ENCODE measurements around the gene SLC8A3.

SLC8A3 gene

GRCh38 chr14:70011708-70012107 is 177.0 kb downstream of the SLC8A3 start:
- no peak for TF ChIP-seq CTCF (IDR thresholded peaks at IDR 0.05; ENCODE audit: low read length)
- TF ChIP-seq EZH2 (IDR thresholded peaks at IDR 0.05; ENCODE audit: borderline replicate concordance, low read length): no peak
- no peaks in the 10 kb centered on the region for H3K9me2 ChIP-seq (ENCODE audit: low read depth, low read length)
- no peaks in the 10 kb centered on the region for H3K9me3 ChIP-seq (ENCODE audit: low read length)
- H3K27ac ChIP-seq (ENCODE audit: low read depth, low read length, poor library complexity, severe bottlenecking): no peak overlapping the region
- H2AFZ ChIP-seq (ENCODE audit: low read length): no peak overlapping the region
- no peaks in the 10 kb centered on the region for H3K79me2 ChIP-seq (ENCODE audit: insufficient read depth, low read length)
- H3K4me2 ChIP-seq (ENCODE audit: low read length): no peak overlapping the region
- no peak overlapping the region for H3K4me3 ChIP-seq (ENCODE audit: low read depth, low read length, poor library complexity, severe bottlenecking)
- no peaks in the 10 kb centered on the region for H3K27me3 ChIP-seq (ENCODE audit: insufficient read depth, low read length)
- H3K9ac ChIP-seq (ENCODE audit: low read length): no peak overlapping the region
- H3K36me3 ChIP-seq (ENCODE audit: insufficient read depth, low read length): no peaks in the 10 kb centered on the region
- no peaks in the 10 kb centered on the region for H4K20me1 ChIP-seq (ENCODE audit: insufficient read depth, low read length)
- no peaks in the 10 kb centered on the region for H3F3A ChIP-seq (ENCODE audit: insufficient read depth, low read length)
- no peaks in the 10 kb centered on the region for H3K4me1 ChIP-seq (ENCODE audit: insufficient read depth, low read length, severe bottlenecking)

- no peaks in the 10 kb centered on the region for H3K4me1 ChIP-seq (ENCODE audit: insufficient read depth, low read length, severe bottlenecking)
- no peaks in the 10 kb centered on the region for H3K36me3 ChIP-seq (ENCODE audit: insufficient read depth, low read length)
- H2AFZ ChIP-seq (ENCODE audit: low read length): no peak overlapping the region
- no peaks in the 10 kb centered on the region for H3F3A ChIP-seq (ENCODE audit: insufficient read depth, low read length)
- TF ChIP-seq EZH2 (IDR thresholded peaks at IDR 0.05; ENCODE audit: borderline replicate concordance, low read length) (no peak), CTCF (IDR thresholded peaks at IDR 0.05; ENCODE audit: low read length) (no peak)
- H3K9me2 ChIP-seq (ENCODE audit: low read depth, low read length): no peaks in the 10 kb centered on the region
- no peaks in the 10 kb centered on the region for H3K79me2 ChIP-seq (ENCODE audit: insufficient read depth, low read length)
- no peaks in the 10 kb centered on the region for H4K20me1 ChIP-seq (ENCODE audit: insufficient read depth, low read length)
- no peaks in the 10 kb centered on the region for H3K9me3 ChIP-seq (ENCODE audit: low read length)
- H3K27me3 ChIP-seq (ENCODE audit: insufficient read depth, low read length): no peaks in the 10 kb centered on the region
- H3K4me2 ChIP-seq (ENCODE audit: low read length): no peak overlapping the region
- no peak overlapping the region for H3K9ac ChIP-seq (ENCODE audit: low read length)
- H3K27ac ChIP-seq (ENCODE audit: low read depth, low read length, poor library complexity, severe bottlenecking): no peak overlapping the region
- no peak overlapping the region for H3K4me3 ChIP-seq (ENCODE audit: low read depth, low read length, poor library complexity, severe bottlenecking)
Observed at GRCh38 chr14:70011098-70011497, 177.7 kb downstream of the SLC8A3 start.

- Histone ChIP-seq H3K9me2 (ENCODE audit: low read depth, low read length) (no peaks in the 10 kb centered on the region), H3K27me3 (ENCODE audit: insufficient read depth, low read length) (no peaks in the 10 kb centered on the region), H2AFZ (ENCODE audit: low read length) (no peak overlapping the region), H3K4me3 (ENCODE audit: low read depth, low read length, poor library complexity, severe bottlenecking) (no peak overlapping the region), H3K9ac (ENCODE audit: low read length) (no peak overlapping the region), H3K4me2 (ENCODE audit: low read length) (no peak overlapping the region), H4K20me1 (ENCODE audit: insufficient read depth, low read length) (no peaks in the 10 kb centered on the region), H3K79me2 (ENCODE audit: insufficient read depth, low read length) (no peaks in the 10 kb centered on the region), H3K9me3 (ENCODE audit: low read length) (no peaks in the 10 kb centered on the region), H3K36me3 (ENCODE audit: insufficient read depth, low read length) (no peaks in the 10 kb centered on the region), H3K27ac (ENCODE audit: low read depth, low read length, poor library complexity, severe bottlenecking) (no peak overlapping the region), H3K4me1 (ENCODE audit: insufficient read depth, low read length, severe bottlenecking) (no peaks in the 10 kb centered on the region), H3F3A (ENCODE audit: insufficient read depth, low read length) (no peaks in the 10 kb centered on the region)
- TF ChIP-seq EZH2 (IDR thresholded peaks at IDR 0.05; ENCODE audit: borderline replicate concordance, low read length) (no peak), CTCF (IDR thresholded peaks at IDR 0.05; ENCODE audit: low read length) (no peak)
Observed at GRCh38 chr14:70009961-70010360, 178.8 kb downstream of the SLC8A3 start.
